Measurements from ENCODE around the gene RPL38. TPM values are rescaled to one million over a fixed set of nuclear protein-coding genes. Genes with fewer than 3 reads are reported as not detected.

The RPL38 gene
- total RNA-seq, 2 experiments from 2014 or later, result 2,305 to 2,531 TPM

DNA sequence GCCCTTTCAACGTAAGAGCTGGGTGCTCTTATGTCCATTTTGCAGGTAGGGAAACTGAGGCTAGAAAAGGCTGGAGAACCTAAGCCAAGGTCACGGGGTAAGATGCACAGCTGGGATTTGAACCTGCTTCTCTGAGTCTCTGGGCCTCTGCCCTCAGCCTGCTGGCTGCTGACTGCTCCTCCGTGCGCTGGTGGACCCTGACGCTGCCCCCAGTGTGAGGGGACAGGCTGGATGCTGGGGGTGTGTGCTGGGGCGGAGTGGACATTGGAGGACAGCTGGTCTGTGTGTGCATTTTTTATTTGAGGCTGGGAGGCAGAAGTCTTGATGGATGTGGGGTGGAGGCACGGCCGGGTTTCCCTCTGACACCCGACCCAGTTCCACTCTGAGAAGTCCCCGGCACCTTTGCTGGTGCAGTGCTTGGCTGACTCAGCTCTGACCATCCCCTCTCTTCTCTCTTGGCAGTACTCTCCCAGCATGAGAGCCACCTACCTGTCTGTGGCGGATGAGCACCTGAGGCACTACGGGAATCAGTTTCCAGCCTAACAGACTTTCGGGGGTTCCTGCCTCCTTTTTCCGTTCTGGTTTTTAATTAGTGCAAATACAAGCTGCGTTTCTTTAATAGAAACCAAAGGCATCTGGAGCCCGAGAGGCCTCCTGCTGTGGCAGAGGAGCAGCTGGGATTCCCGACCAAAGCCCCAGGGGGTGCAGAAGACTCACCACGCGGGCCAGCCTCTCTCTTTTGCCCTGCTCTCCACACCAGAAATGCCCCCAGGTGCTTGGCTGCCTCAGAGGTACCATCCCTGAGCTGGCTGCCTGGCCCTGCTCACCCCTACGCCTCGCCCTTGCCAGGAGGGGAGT lies 56.4 kb downstream of the RPL38 start:
- Histone ChIP-seq H3K9me3 (ENCODE audit: control insufficient read depth in 1 of 2, insufficient read depth in 1 of 2, low read length in 2 of 2) (no peaks in the 10 kb centered on the region), H3K4me1 (ENCODE audit: insufficient read depth, low read length) (no peaks in the 10 kb centered on the region), H3K36me3 (ENCODE audit: insufficient read depth, low read length) (peaks cover 8% of the 10 kb centered on the region), H3K27ac (ENCODE audit: low read depth in 1 of 2, low read length in 2 of 2) (no peak overlapping the region), H3K4me3 (ENCODE audit: low read length) (no peak overlapping the region), H3K27me3 (ENCODE audit: control insufficient read depth in 1 of 2, insufficient read depth in 2 of 2, low read length in 2 of 2) (no peaks in the 10 kb centered on the region)
- no peaks in the 10 kb centered on the region for H3K27me3 Mint-ChIP-seq
- ATAC-seq (ENCODE audit: poor library complexity) (no peak), DNase-seq (no peak)
- no peaks in the 10 kb centered on the region for H3K36me3 Mint-ChIP-seq (ENCODE audit: low read depth)
- H3K4me1 Mint-ChIP-seq (ENCODE audit: low read depth), result no peaks in the 10 kb centered on the region
- H3K9me3 Mint-ChIP-seq, result no peaks in the 10 kb centered on the region
- TF ChIP-seq, protein P1, sequence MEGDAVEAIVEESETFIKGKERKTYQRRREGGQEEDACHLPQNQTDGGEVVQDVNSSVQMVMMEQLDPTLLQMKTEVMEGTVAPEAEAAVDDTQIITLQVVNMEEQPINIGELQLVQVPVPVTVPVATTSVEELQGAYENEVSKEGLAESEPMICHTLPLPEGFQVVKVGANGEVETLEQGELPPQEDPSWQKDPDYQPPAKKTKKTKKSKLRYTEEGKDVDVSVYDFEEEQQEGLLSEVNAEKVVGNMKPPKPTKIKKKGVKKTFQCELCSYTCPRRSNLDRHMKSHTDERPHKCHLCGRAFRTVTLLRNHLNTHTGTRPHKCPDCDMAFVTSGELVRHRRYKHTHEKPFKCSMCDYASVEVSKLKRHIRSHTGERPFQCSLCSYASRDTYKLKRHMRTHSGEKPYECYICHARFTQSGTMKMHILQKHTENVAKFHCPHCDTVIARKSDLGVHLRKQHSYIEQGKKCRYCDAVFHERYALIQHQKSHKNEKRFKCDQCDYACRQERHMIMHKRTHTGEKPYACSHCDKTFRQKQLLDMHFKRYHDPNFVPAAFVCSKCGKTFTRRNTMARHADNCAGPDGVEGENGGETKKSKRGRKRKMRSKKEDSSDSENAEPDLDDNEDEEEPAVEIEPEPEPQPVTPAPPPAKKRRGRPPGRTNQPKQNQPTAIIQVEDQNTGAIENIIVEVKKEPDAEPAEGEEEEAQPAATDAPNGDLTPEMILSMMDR (IDR thresholded peaks at IDR 0.05), result no peak
- CTCF ChIA-PET, result no interaction called here
- intact Hi-C loops (cut with DNase I, micrococcal nuclease), result no loop called here
- H3K27ac Mint-ChIP-seq, result no peak overlapping the region
- no peak overlapping the region for H3K4me3 Mint-ChIP-seq
- POLR2A ChIA-PET, result no interaction called here

Other genes with a start within 250 kb of the RPL38 start
- 1 to 10 TPM; 4.4 to 5.4 TPM for gene TTYH2, start 9.9 kb downstream of the RPL38 start, total RNA-seq
- 1 to 10 TPM in 1 of 2 experiments, under 1 TPM in 1; 0.66 to 1.2 TPM for gene DNAI2, start 70.6 kb downstream of the RPL38 start, total RNA-seq
- 1 to 10 TPM in 1 of 2 experiments, under 1 TPM in 1; 0.81 to 1.1 TPM for gene KIF19, start 122.5 kb downstream of the RPL38 start, total RNA-seq
- not detected for gene BTBD17, start 158.2 kb downstream of the RPL38 start, total RNA-seq
- not detected for gene GPR142, start 163.8 kb downstream of the RPL38 start, total RNA-seq
- gene GPRC5C, start 228.4 kb downstream of the RPL38 start, total RNA-seq, result not detected

Data from CD4-positive, alpha-beta T cell (primary cell).